Tibial artery (tissue), 4 donors: ENCODE measurements around the gene FHIP1A.
"Not testable (repeated sequence)": the region's sequence is repeated elsewhere in the genome, so short reads cannot be mapped to it uniquely, and the experiment has no call there.

Source experiments
- DNase-seq, 2 donors: peaks; one replicate each; pipeline ENCODE4 v3.0.0-alpha.2; 2019
- H3K27ac ChIP-seq, 2 donors: fragments of 200-600 bp; sonication (generic) in 1 of 2; 1 replicate in 1 of 2; 2 replicates in 1 of 2; pipeline ENCODE4 v1.5.1; 2018 to 2019; ENCODE audit warnings: mild to moderate bottlenecking in 1 of 2
- H3K27me3 ChIP-seq, 2 donors: fragments of 200-600 bp; sonication (generic) in 1 of 2; one replicate each; pipeline versions ENCODE4 v1.5.1 to v1.6.0; 2016 to 2019
- H3K36me3 ChIP-seq, 3 donors: fragments of 200-600 bp; sonication (generic) in 2 of 3; one replicate each; pipeline ENCODE4 v1.5.1; 2016 to 2019; ENCODE audit warnings: mild to moderate bottlenecking in 2 of 3
- H3K4me1 ChIP-seq, 4 donors: fragments of 200-600 bp; sonication (generic) in 2 of 4; 1 replicate in 3 of 4; 2 replicates in 1 of 4; pipeline ENCODE4 v1.5.1; 2016 to 2019
- H3K4me3 ChIP-seq, 2 donors: fragments of 200-600 bp; sonication (generic) in 1 of 2; 1 replicate in 1 of 2; 2 replicates in 1 of 2; pipeline ENCODE4 v1.5.1; 2018 to 2019; ENCODE audit warnings: mild to moderate bottlenecking in 2 of 2
- H3K9me3 ChIP-seq, 3 donors: fragments of 200-600 bp; sonication (generic) in 1 of 3; one replicate each; pipeline ENCODE4 v1.5.1; 2016 to 2019
- CTCF ChIP-seq, 2 experiments: fragments of 200-600 bp in 1 of 2; fragments of 450-650 bp in 1 of 2; IDR thresholded peaks; one replicate each; pipeline ENCODE4 v1.5.1; 2017 to 2019; ENCODE audit warnings: antibody characterized with exemption in 2 of 2, mild to moderate bottlenecking in 1 of 2, moderate library complexity in 1 of 2
- intact Hi-C: fragments of 100-400 bp; cut with DNase I; formaldehyde crosslinking; loops from one replicate; pipeline ENCODE4 v1.15.0; 2023; ENCODE audit warnings: low total_unique reads

Gene FHIP1A

DNA sequence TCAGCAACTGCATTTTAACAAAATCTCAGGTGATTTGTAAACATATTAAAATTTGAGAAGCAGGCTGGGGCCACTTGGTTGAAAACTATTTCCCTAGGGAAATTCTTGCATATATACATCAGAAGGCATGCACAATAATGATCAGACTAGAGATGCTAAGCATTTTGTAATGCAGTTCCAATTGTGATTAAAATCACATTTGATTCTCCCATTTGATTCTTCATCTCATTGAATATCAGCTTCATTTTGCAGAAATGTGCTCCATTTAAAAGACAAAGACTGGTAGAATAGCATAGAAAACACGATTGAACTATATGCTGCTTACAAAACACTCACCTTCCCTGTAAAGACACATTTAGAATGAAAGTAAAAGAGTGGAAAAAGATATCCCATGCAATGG lies 32.4 kb upstream of the FHIP1A start:
- H3K9me3 ChIP-seq: no peaks in the 10 kb centered on the region
- no peaks in the 10 kb centered on the region for H3K36me3 ChIP-seq
- no peaks in the 10 kb centered on the region for H3K4me1 ChIP-seq
- intact Hi-C loops: no loop called here
- no peak for DNase-seq
- no peak overlapping the region for H3K27ac ChIP-seq
- no peaks in the 10 kb centered on the region for H3K27me3 ChIP-seq
- TF ChIP-seq CTCF (IDR thresholded peaks at IDR 0.05): no peak
- H3K4me3 ChIP-seq: no peak overlapping the region

- H3K36me3 ChIP-seq: no peaks in the 10 kb centered on the region
- no peak overlapping the region for H3K27ac ChIP-seq
- H3K4me3 ChIP-seq: no peak overlapping the region
- no peak for TF ChIP-seq CTCF (IDR thresholded peaks at IDR 0.05)
- H3K9me3 ChIP-seq: no peaks in the 10 kb centered on the region
- intact Hi-C loops: no loop called here
- no peaks in the 10 kb centered on the region for H3K27me3 ChIP-seq
- no peak for DNase-seq
- no peaks in the 10 kb centered on the region for H3K4me1 ChIP-seq
Observed at GRCh38 chr4:151389311-151389710, 19.7 kb upstream of the FHIP1A start.

DNA sequence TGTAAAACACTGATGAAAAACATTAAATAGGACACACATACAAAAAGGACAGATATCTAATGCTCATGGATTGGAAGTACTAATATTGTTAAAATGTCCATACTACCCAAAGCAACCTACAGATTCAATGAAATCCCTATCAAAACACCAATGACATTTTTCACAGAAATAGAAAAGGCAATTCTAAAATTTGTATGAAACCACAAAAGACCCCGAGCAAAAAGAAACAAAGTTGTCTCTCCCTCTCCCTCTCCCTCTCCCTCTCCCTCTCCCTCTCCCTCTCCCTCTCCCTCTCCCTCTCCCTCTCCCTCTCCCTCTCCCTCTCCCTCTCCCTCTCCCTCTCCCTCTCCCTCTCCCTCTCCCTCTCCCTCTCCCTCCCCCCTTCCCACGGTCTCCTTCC lies 19.2 kb upstream of the FHIP1A start:
- H3K27ac ChIP-seq, H3K9me3 ChIP-seq, intact Hi-C loops, H3K36me3 ChIP-seq, H3K27me3 ChIP-seq, DNase-seq, H3K4me3 ChIP-seq, H3K4me1 ChIP-seq: not testable (repeated sequence)

DNA sequence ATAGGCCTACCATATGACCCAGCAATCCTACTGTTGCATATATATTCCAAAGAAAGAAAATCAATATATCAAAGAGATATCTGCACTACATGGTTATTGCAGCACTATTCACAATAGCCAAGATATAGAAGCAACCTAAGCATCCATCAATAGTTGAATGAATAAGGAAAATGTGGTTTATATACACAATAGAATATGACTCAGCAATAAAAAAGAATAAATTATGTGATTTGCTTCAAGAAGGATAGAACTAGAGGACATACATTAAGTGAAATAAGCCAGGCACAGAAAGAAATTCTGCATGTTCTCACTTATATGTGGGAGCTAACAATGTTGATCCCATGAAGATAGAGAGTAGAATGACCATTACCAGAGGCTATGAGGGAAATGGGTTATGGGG lies 13.1 kb upstream of the FHIP1A start:
- no peaks in the 10 kb centered on the region for H3K9me3 ChIP-seq
- H3K27ac ChIP-seq: no peak overlapping the region
- H3K4me3 ChIP-seq: no peak overlapping the region
- no peaks in the 10 kb centered on the region for H3K36me3 ChIP-seq
- no peak for DNase-seq
- no peaks in the 10 kb centered on the region for H3K27me3 ChIP-seq
- intact Hi-C loops: no loop called here
- no peaks in the 10 kb centered on the region for H3K4me1 ChIP-seq
- TF ChIP-seq CTCF (IDR thresholded peaks at IDR 0.05): no peak

GRCh38 chr4:151400343-151400742 lies 8.6 kb upstream of the FHIP1A start:
- intact Hi-C loops: no loop called here
- DNase-seq: no peak
- Histone ChIP-seq H3K36me3 (no peaks in the 10 kb centered on the region), H3K4me1 (no peaks in the 10 kb centered on the region), H3K9me3 (no peaks in the 10 kb centered on the region), H3K4me3 (no peak overlapping the region), H3K27ac (no peak overlapping the region), H3K27me3 (no peaks in the 10 kb centered on the region)
- TF ChIP-seq CTCF (IDR thresholded peaks at IDR 0.05): no peak

DNA sequence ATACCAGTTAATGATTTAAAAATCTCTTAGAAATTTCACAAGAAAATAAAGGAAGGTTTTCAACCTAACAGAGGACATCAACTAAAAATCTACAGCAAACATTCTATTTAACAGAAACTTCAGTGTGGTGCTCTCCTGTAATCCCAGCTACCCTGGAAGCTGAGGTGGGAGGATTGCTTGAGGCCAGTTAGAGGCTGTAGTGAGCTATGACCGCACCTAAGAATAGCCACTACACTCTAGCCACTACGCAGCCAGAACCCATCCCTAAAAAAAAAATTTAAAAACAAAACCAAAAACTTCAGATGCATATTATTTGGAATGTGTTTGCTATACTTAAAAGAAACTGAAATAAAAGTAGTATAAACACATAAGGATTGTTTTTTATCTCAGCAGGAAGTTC lies 7.2 kb upstream of the FHIP1A start:
- no peaks in the 10 kb centered on the region for H3K27me3 ChIP-seq
- DNase-seq: no peak
- intact Hi-C loops: no loop called here
- no peaks in the 10 kb centered on the region for H3K9me3 ChIP-seq
- no peaks in the 10 kb centered on the region for H3K36me3 ChIP-seq
- no peak overlapping the region for H3K4me3 ChIP-seq
- H3K4me1 ChIP-seq: no peaks in the 10 kb centered on the region
- H3K27ac ChIP-seq: no peak overlapping the region
- no peak for TF ChIP-seq CTCF (IDR thresholded peaks at IDR 0.05)
